Activated T-helper 17 cell treated with anti-CD3 and anti-CD28 coated beads, Interleukin-2, amount 50 U/mL, for 72 hours (primary cell): ENCODE results near the gene WWC2. TPM values are rescaled to one million over a fixed set of nuclear protein-coding genes. Genes with fewer than 3 reads are reported as not detected.
"Not testable (repeated sequence)": the region's sequence is repeated elsewhere in the genome, so short reads cannot be mapped to it uniquely, and the experiment has no call there.

Experiments
- ATAC-seq: fragments of 150-1000 bp; cut with Tn5 transposase; replicated peaks from 2 replicates; pipeline ENCODE4 v1.10.0; 2021; ENCODE audit warnings: mild to moderate bottlenecking, moderate library complexity
- H3K27ac Mint-ChIP-seq: one replicate; pipeline ENCODE4 v1.8.0; 2022; ENCODE audit warnings: mixed read lengths
- H3K27me3 Mint-ChIP-seq: one replicate; pipeline ENCODE4 v1.8.0; 2022; ENCODE audit warnings: mixed read lengths
- H3K36me3 Mint-ChIP-seq: one replicate; pipeline ENCODE4 v1.8.0; 2022; ENCODE audit warnings: low read depth, mild to moderate bottlenecking, mixed read lengths
- H3K4me1 Mint-ChIP-seq: one replicate; pipeline ENCODE4 v1.8.0; 2022; ENCODE audit warnings: mixed read lengths
- H3K4me3 Mint-ChIP-seq: one replicate; pipeline ENCODE4 v1.8.0; 2022; ENCODE audit warnings: mild to moderate bottlenecking, mixed read lengths
- H3K9me3 Mint-ChIP-seq: one replicate; pipeline ENCODE4 v1.8.0; 2022; ENCODE audit warnings: mixed read lengths
- total RNA-seq, 2 donors: library from RNA; stranded (reverse); gene quantifications; one replicate each; pipeline ENCODE4 v1.2.3, GENCODE V29; 2022

WWC2 gene
- total RNA-seq, 2 donors from 2014 or later = 0.76 to 11.9 TPM

DNA sequence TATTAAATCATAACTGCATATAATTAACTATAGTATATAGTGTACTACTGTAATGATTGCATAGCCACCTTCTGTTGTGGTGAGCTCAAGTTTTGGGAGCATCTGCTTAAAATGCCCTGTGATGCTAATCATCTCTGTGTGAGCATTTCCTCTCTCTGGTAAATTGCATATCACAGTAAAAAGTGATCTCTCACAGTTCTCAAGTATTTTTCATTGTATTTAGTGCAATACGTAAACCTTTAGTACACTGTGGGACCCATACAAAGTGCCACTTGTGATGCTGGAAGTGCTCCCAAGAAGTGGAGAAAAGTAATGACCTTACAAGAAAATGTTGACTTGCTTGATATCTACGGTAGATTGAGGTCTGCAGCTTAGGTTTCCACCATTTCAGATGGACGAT is 82.0 kb downstream of the WWC2 start:
- Mint-ChIP-seq H3K9me3 (no peaks in the 10 kb centered on the region), H3K4me3 (no peak overlapping the region), H3K27ac (no peak overlapping the region), H3K27me3 (peaks cover 13% of the 10 kb centered on the region), H3K36me3 (no peaks in the 10 kb centered on the region), H3K4me1 (peaks cover 26% of the 10 kb centered on the region)
- no peak for ATAC-seq

DNA sequence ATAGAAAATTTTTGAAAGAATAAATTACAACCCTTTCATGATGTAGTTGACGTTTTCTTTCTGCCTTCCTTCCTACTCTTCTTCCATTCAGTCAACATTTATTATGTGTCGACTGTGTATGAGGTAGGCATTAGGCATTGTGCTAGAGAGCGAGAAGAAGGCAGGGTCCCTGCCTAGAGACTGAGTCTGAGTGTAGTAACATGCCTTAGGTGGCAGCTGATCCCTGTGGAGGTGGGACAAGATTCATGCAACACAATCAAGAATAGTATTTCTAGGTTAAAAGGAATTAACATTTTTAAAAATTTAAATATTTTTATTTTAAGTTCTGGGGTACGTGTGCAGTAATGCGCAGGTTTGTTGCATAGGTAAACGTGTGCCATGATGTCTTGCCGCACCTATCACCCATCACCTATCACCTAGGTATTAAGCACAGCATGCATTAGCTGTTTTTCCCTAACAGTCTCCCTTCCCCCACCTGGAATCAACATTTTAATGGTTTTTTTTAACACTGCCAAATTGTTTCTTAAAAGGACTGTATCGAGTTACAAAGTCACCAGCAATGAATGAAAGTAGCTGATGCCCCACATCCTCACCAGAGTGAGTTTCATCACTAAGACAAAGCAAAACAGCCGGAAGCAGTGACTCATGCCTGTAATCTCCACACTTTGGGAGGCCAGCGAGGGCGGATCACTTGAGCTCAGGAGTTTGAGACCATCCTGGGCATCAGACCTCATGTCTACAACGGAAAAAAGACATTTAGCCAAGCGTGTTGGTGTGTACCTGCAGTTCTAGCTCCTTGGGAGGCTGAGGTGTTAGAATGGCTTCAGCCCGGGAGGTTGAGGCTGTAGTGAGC is 84.0 kb downstream of the WWC2 start:
- Mint-ChIP-seq H3K9me3 (no peaks in the 10 kb centered on the region), H3K4me1 (peaks cover 26% of the 10 kb centered on the region), H3K27me3 (peaks cover 19% of the 10 kb centered on the region), H3K4me3 (peak overlapping the region; percentile 18), H3K27ac (peak overlapping the region; percentile 83), H3K36me3 (no peaks in the 10 kb centered on the region)
- peak; percentile 84 for ATAC-seq

DNA sequence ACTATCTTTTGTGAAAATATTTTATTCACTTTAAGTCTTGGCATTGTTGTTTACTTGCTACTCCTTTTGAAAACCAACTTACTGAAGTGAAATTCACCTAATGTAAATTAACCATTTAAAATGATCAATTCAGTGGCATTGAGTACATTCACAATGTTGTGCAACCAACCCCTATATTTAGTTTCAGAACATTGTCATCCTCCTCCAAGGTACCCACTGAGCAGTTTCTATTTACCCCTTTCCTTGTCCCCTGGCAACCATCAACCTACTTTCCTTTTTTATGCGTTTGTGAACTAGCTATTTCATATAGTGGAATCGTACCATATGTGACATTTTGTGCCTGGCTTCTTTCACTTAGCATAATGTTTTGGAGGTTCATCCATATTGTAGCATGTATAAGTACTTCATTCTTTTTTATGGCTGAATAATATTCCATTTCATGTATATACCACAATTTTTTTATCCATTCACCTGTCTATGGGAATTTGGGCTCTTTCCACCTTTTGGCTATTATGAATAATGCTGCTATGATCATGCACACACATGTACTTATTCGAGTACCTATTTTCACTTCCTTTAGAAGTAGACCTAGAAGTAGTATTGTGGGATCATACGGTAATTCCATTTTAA is 85.0 kb downstream of the WWC2 start:
- Mint-ChIP-seq H3K27me3 (peaks cover 26% of the 10 kb centered on the region), H3K36me3 (no peaks in the 10 kb centered on the region), H3K4me3 (peak overlapping the region; percentile 18), H3K9me3 (no peaks in the 10 kb centered on the region), H3K4me1 (peaks cover 26% of the 10 kb centered on the region), H3K27ac (peak overlapping the region; percentile 83)
- ATAC-seq = peak; percentile 75

DNA sequence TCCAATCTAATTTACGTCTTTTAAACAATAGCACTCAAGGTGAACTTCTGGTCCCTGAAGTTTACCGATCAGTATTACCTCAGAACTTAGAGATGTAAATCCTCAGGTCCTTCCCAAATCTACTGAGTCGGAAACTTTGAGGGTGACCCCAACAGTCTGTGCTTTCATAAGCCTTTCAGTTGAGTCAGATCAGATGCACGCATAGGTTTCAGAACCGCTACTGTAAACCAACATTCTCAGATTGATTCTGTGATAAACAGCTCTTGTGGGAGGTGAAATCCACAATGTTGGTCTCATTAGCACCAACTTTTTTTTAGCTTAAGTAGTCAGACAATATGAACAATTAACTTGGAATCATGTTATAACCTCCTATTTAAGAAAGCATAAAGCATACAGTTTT is 86.0 kb downstream of the WWC2 start:
- Mint-ChIP-seq H3K36me3 (no peaks in the 10 kb centered on the region), H3K4me3 (peak overlapping the region; percentile 47), H3K9me3 (no peaks in the 10 kb centered on the region), H3K27ac (peak overlapping the region; percentile 83), H3K27me3 (peaks cover 21% of the 10 kb centered on the region), H3K4me1 (peaks cover 19% of the 10 kb centered on the region)
- peak; percentile 71 for ATAC-seq

DNA sequence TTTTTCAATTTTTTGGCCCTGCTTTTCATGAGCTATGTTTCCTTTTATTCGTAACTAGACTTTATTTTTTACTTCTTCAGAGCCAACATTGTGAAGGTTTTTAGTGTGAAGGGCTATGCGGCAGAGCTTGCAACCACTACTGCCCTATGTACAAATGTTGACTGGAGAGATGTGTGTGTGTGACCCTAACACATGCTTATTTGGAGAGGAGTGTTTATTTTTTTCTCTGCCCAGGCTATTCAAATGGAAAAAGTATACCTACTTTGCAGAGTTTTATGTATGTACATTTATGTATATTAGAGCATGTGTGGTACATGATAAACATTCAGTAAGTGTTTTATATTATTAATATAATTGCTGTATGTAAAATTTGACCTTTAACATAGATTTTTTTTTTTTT is 86.5 kb downstream of the WWC2 start:
- Mint-ChIP-seq H3K9me3 (no peaks in the 10 kb centered on the region), H3K27ac (no peak overlapping the region), H3K4me1 (peaks cover 19% of the 10 kb centered on the region), H3K4me3 (no peak overlapping the region), H3K27me3 (peaks cover 19% of the 10 kb centered on the region), H3K36me3 (no peaks in the 10 kb centered on the region)
- ATAC-seq = no peak

DNA sequence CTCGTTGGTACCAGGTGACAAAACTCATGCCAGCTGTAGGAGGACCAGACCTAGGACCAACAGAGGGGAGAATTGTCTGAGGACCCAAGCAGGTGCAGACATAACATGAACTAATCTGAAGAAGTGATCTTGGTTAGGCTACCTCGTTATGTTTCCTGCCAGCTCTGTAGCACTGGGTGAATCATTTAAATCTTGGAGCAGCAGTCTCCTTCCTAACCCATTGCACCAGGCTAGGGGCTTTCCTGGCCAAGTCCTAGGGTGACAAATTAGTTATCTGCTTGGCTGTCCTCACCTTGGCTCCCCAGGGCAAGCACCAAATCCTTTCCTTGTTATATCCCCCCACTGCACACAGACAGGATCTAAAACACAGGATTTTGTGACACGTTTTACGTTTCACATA is 87.8 kb downstream of the WWC2 start:
- peaks cover 16% of the 10 kb centered on the region for H3K27me3 Mint-ChIP-seq
- peaks cover 19% of the 10 kb centered on the region for H3K4me1 Mint-ChIP-seq
- H3K36me3 Mint-ChIP-seq = no peaks in the 10 kb centered on the region
- no peak overlapping the region for H3K4me3 Mint-ChIP-seq
- ATAC-seq = no peak
- H3K27ac Mint-ChIP-seq = no peak overlapping the region
- H3K9me3 Mint-ChIP-seq = no peaks in the 10 kb centered on the region

DNA sequence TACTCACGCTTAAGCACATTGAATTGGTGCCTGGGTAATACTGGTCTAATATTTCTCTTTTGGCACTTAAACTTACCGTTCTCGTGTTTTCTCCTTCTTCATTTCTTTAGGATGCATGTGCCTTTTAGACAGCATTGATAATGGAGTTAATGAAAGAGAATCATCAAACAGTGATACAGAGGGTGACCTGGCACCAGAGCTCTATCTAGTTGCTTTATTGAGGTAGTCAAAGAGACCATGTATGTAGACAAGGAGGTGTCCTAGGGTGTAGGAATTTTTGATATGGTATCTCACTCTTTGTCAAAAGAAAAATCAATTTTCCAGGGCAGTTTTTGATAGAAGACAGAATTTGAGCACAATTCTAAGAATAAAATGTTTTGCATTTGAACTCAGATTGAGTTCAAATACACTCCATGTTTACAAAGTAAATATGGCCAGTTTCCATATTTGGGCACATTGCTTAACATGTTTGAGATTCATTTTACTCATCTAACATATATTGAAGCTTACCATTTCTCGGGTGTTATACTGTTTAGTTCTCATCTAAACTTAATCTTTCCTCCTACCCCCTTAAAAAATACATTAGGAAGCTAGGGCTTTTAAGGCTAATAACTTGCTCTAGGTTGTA is 92.0 kb downstream of the WWC2 start:
- Mint-ChIP-seq H3K36me3 (no peaks in the 10 kb centered on the region), H3K9me3 (no peaks in the 10 kb centered on the region), H3K27ac (no peak overlapping the region), H3K27me3 (peaks cover 23% of the 10 kb centered on the region), H3K4me1 (no peaks in the 10 kb centered on the region), H3K4me3 (no peak overlapping the region)
- ATAC-seq = no peak

DNA sequence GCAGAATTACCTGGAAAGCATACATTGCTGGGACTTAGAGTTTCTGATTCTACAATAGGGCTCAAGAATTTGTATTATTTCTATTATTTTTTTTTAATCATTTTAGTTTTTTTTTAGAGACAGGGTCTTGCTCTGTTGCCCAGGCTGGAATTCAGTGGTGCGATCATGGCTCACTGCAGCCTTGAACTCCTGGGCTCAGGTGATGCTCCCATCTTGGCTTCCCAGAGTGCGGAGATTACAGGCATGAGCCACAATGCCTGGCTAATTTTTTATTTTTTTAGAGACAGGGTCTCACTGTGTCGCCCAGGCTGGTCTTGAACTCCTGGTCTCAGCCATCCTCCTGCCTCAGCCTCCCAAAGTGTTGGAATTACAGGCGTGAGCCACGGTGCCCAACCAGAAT is 92.6 kb downstream of the WWC2 start:
- no peaks in the 10 kb centered on the region for H3K4me1 Mint-ChIP-seq
- no peak for ATAC-seq
- no peaks in the 10 kb centered on the region for H3K36me3 Mint-ChIP-seq
- peaks cover 18% of the 10 kb centered on the region for H3K27me3 Mint-ChIP-seq
- H3K9me3 Mint-ChIP-seq = no peaks in the 10 kb centered on the region
- no peak overlapping the region for H3K4me3 Mint-ChIP-seq
- no peak overlapping the region for H3K27ac Mint-ChIP-seq

DNA sequence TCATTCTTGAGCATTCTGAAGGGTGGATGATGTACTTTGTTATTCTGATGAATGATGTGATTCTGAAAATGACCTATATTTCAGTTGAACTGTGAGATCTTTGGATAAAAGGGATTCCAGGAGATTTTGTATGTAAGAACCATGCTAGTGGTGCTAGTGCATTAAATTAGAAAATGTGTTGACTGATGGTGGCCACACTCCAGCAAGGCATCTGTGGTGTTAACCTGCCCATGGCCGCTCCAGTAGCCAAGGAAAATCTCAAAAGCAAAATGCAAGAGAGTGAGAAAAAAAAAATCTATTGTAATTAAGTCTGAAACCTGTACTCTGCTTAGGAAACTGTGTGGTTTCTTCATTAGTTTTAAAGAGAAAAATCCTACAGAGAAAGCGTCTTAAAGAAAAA is 93.5 kb downstream of the WWC2 start:
- ATAC-seq = no peak
- no peaks in the 10 kb centered on the region for H3K36me3 Mint-ChIP-seq
- H3K27me3 Mint-ChIP-seq = peaks cover 17% of the 10 kb centered on the region
- H3K4me3 Mint-ChIP-seq = no peak overlapping the region
- H3K27ac Mint-ChIP-seq = no peak overlapping the region
- H3K9me3 Mint-ChIP-seq = no peaks in the 10 kb centered on the region
- no peaks in the 10 kb centered on the region for H3K4me1 Mint-ChIP-seq

DNA sequence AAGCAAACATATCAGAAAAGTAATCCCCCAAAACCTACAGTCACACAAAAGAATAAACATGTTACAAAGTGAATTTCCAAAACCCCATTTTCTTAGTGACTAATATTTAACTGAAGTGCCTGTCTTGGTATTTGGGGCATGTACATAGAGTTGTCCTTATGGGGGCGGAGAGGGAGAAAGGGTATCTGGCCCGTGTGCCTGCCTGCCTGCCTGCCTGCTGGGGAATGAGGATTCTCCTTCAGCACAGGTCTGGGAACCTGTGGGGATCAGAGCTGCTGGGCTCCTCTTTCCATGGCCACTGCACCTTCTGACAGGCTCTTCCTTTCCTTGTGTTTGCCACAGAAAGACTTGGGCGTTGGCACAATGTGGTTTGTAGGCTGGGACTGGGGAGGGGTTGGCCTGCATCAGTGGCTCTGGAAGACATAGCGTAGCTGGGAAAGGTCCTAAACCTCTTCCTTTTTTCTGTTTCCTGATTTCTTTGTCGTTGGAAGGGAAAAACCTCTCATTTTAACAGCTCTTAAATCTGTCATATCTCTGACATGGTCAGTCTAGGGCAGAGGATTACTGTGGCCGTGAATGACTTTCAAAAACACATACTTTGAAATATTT is 94.8 kb downstream of the WWC2 start:
- not testable (repeated sequence) for ATAC-seq, H3K36me3 Mint-ChIP-seq, H3K9me3 Mint-ChIP-seq, H3K4me1 Mint-ChIP-seq, H3K27ac Mint-ChIP-seq, H3K4me3 Mint-ChIP-seq
- peaks cover 12% of the 10 kb centered on the region for H3K27me3 Mint-ChIP-seq

- no peak for ATAC-seq
- Mint-ChIP-seq H3K36me3 (no peaks in the 10 kb centered on the region), H3K27ac (no peak overlapping the region), H3K9me3 (no peaks in the 10 kb centered on the region), H3K4me1 (no peaks in the 10 kb centered on the region), H3K4me3 (no peak overlapping the region), H3K27me3 (peaks cover 7% of the 10 kb centered on the region)
These were observed 96.5 kb downstream of the WWC2 start for GRCh38 chr4:183195534-183195933.

DNA sequence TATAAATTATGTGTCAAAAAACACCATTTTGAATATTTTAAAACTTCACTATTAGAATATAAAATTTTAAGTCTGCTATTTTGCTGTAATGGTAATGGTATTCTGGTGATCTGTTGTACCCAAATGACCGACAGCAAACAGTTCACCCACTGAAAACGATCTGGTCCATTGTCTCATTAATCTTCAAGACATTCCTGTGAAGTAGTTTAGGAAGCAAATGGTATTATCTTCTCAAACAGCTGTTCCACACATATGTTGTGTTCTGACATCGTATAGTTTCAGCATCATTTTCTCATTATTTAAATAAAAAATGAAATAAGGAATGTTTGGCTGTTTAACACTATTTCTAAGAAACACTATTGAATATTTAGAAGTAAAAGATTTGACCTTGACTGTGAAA is 98.1 kb downstream of the WWC2 start:
- no peak for ATAC-seq
- Mint-ChIP-seq H3K9me3 (no peaks in the 10 kb centered on the region), H3K27ac (no peak overlapping the region), H3K4me3 (no peak overlapping the region), H3K4me1 (no peaks in the 10 kb centered on the region), H3K27me3 (peaks cover 5% of the 10 kb centered on the region), H3K36me3 (no peaks in the 10 kb centered on the region)

- ATAC-seq = no peak
- H3K27me3 Mint-ChIP-seq = no peaks in the 10 kb centered on the region
These were observed 101.4 kb downstream of the WWC2 start for GRCh38 chr4:183200453-183200852.

DNA sequence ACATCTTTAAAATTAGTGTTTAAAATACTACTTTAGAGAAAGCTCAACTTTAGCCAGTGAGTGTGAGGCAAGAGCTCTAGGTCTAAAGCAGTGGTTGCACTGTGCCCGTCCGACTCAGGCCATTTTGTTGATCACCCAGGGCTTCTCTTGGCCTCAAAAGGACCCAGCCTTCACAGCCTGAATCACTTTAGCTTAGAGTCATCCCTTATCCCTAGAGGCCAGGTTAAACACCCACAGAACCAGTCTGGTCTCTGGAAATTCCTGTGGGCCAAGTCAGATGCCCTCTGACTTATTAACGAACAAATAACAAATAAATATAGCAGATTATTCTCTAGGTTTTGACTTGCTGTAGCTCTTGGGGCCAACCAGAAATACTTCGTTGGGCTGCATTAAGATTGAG is 102.3 kb downstream of the WWC2 start:
- Mint-ChIP-seq H3K27me3 (no peaks in the 10 kb centered on the region), H3K9me3 (no peaks in the 10 kb centered on the region), H3K4me3 (no peak overlapping the region), H3K27ac (no peak overlapping the region), H3K36me3 (no peaks in the 10 kb centered on the region), H3K4me1 (no peaks in the 10 kb centered on the region)
- ATAC-seq = no peak

More at GRCh38 chr4:183200453-183200852, 101.4 kb downstream of the WWC2 start:
- no peaks in the 10 kb centered on the region for H3K36me3 Mint-ChIP-seq
- H3K9me3 Mint-ChIP-seq = no peaks in the 10 kb centered on the region
- no peaks in the 10 kb centered on the region for H3K4me1 Mint-ChIP-seq
- no peak overlapping the region for H3K27ac Mint-ChIP-seq
- no peak overlapping the region for H3K4me3 Mint-ChIP-seq
